HG03066 (cell line): ENCODE measurements around the gene PRM1.
"Not testable (repeated sequence)": the region's sequence is repeated elsewhere in the genome, so short reads cannot be mapped to it uniquely, and the experiment has no call there.

ENCODE experiments used
- ATAC-seq: cut with Tn5 transposase; IDR thresholded peaks from one replicate; pipeline ENCODE4 v1.9.1; 2021; ENCODE audit warnings: low read depth; ENCODE audit not compliant: unreplicated experiment

PRM1 gene

GRCh38 chr16:11314309-11314894, 33.3 kb upstream of the PRM1 start:
- no peak for ATAC-seq

- no peak for ATAC-seq
Observed at GRCh38 chr16:11313493-11314308, 32.6 kb upstream of the PRM1 start.

DNA sequence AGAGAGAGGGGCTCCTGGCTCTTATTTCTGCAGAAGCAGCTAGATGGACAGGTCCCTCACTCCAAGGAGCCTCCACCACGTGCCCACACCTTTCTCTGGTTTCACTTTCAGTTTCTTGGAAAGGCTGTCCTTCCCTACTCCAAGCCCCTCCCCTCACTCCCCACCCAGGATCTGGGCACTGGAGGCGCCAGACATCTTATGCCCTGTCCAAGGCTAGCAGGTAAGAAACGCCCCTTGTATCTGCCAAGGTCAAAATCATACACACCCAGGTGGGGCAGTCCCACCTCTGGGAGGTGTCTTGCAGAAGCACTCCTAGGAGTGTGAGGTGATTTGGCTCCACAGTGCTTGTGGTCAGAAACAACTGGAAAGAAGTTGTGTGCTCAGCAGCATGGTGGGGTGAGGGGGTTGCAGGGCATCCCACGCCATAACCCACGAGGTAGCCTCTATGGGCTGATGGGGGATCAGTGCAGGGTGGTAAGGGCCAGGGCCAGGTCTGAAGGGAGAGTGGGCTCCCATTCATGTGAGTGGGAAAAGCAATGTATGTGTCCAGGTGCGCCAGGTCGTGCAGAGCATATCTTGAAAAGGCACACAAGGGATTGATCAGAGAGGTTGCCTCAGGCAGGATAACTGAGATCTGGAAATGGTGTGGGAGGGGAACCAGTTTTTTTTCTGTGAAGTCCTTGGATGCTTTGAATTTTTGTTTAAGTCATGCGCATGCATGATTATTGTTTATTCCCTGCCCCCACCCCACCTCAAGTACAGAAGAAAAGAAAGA, 31.8 kb upstream of the PRM1 start:
- ATAC-seq, result no peak

- no peak for ATAC-seq
Observed at GRCh38 chr16:11310997-11311561, 29.9 kb upstream of the PRM1 start.

DNA sequence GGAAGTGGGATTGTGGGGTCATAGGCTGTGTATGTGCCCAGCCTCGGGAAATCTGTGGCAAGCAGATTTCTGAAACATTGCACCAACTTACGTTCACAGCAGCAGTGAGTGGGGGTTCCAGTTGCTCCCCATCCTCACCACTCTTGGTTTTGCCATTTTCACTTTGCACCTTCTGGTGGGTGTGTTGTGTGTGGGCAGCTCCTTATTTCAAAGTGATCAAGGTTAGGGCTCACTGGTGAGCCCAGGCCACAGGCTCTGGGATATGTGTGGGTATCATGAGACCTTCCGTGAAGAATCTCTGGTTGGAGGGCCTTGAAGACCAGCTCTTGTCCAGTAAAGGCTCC, 29.5 kb upstream of the PRM1 start:
- no peak for ATAC-seq

GRCh38 chr16:11309895-11310633, 28.9 kb upstream of the PRM1 start:
- ATAC-seq, result no peak

GRCh38 chr16:11308493-11309283, 27.6 kb upstream of the PRM1 start:
- no peak for ATAC-seq

GRCh38 chr16:11307639-11308492, 26.7 kb upstream of the PRM1 start:
- ATAC-seq, result no peak

DNA sequence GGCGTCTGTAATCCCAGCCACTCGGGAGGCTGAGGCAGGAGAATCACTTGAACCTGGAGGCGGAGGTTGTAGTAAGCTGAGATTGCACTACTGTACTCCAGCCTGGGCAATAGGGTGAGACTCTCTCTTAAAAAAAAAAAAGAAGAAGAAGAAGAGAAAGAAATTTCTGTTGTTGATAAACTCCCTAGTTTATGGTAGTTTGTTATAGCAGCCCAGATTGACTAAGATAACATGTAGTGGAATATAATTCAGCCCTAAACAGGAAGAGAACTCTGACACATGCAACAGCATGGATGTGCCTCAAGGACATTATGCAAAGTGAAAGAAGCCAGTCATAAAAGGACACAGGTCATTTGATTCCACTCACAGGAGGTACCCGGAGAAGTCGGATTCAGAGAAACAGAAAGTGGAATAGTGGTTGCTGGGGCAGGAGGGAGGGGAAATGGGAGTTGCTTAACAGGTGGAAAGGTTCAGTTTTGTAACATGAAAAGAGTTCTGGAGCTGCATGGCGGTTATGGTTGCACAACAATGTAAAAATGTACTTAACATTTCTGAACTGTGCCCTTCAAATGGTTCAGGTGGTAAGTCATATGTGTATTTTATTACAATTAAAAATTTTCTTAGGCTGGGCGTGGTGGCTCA, 26.0 kb upstream of the PRM1 start:
- ATAC-seq, result no peak

DNA sequence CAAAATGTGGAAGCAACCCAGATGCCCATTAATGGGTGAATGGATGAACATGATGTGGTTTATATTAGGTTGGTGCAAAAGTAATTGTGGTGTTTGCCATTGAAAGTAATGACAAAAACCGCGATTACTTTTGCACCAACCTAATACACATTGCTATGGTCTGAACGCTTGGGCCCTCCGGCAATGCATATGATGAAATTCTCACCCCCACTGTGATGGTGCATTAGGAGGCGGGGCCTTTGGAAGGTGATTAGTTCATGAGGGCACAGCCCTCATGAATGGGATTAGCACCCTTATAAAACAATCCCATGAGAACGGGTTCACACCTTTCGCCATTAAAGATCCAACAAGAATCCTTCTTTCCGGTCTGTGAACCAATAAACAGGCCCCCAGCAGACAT, 25.3 kb upstream of the PRM1 start:
- no peak for ATAC-seq

DNA sequence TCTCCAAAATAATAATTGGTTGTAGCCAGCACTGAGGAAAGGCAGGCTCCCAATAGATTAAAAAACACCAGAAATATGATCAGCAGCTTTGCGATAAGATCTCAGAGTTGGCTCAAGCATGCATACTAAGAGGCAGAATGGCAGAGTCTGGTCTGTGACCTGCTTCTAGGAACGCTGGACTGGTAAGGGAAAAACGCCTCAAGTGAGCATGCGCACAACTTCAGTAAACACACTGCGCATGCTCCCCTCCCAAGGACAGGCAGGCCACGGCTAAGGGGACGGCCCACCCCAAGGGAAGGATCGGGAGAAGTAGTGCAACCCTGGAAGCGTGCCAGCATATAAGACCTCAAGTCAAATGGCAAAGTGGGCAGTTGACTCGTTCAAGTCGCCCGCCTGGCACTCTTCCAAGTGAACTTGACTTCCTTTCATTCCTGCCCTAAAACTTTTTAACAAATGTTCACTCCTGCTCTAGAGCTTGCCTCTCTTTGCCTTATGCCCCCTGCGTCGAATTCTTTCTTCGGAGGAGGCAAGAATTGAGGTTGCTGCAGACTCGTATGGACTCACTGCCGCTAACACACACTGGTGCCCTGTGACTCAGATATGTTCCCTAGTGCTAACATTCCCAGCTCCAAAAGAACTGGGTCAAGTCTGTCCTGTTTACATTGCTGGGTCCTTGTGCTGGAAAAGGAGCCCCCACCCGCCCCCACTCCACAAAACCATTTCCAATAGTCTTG, 22.4 kb upstream of the PRM1 start:
- ATAC-seq, result no peak

DNA sequence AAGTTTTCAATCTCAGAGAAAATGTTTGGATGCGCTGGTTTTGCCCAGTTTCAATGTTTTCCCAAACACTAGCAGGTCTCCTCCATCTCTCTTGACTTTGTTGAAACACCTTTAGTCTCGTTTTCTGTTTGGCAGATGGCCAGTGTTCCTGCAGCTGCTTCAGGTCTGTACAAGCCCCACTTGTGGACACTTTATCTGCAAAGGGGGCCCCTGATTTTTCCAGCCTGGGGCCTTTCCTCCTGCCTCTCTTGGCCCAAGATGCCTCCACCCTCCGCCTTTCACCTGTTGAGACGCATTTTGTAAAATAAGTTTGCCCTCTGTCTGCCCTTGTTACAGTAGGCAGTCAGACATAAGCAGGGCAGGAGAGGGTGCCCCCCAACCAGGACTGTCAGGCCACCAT, 21.8 kb upstream of the PRM1 start:
- ATAC-seq, result no peak

- ATAC-seq, result no peak
Observed at GRCh38 chr16:11301645-11302501, 20.7 kb upstream of the PRM1 start.

- no peak for ATAC-seq
Observed at GRCh38 chr16:11300560-11300892, 19.4 kb upstream of the PRM1 start.

- no peak for ATAC-seq
Observed at GRCh38 chr16:11299865-11300559, 18.9 kb upstream of the PRM1 start.

DNA sequence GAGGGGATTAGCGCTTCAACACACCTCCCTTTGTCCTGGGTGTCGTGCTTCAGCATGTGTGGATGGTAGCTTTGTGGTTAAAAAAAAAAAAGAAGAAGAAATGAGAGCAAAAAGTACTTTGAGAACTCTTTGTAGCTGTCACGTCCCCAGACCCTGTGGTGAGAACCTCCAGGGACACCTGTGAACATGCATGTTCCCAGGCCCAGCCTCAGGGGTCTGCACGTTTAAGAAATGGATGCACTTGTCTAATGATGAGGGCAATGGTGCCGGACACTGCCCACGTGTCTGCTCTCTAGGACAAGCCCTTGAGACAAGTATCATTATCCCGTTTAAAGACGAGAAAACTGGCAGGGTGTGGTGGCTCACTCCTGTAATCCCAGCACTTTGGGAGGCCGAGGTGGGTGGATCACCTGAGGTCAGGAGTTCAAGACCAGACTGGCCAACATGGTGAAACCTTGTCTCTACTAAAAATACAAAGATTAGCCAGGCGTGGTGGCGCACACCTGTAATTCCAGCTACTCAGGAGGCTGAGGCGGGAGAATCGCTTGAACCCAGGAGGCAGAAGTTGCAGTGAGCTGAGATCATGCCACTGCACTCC, 17.9 kb upstream of the PRM1 start:
- not testable (repeated sequence) for ATAC-seq
